Brain microvascular endothelial cell (primary cell): ENCODE measurements around the gene LRRC53.

Experiments
- DNase-seq: peaks from one replicate; pipeline ENCODE4 v3.0.0-alpha.2; 2020
- H3K27ac ChIP-seq: fragments of 250-450 bp; sonication (Bioruptor Pico); 2 replicates; pipeline ENCODE4 v1.5.1; 2020; ENCODE audit warnings: mild to moderate bottlenecking, moderate library complexity
- H3K27me3 ChIP-seq: fragments of 250-450 bp; sonication (Bioruptor Pico); replicated peaks from 2 replicates; pipeline ENCODE4 v1.5.1; 2020; ENCODE audit warnings: mild to moderate bottlenecking
- H3K36me3 ChIP-seq: fragments of 250-450 bp; sonication (Bioruptor Pico); replicated peaks from 2 replicates; pipeline ENCODE4 v1.5.1; 2020; ENCODE audit warnings: mild to moderate bottlenecking
- H3K4me3 ChIP-seq: 2 replicates; pipeline ENCODE4 v1.5.1; 2011; ENCODE audit warnings: low read depth, mild to moderate bottlenecking, control low read depth, low read length, moderate library complexity
- in situ Hi-C: cut with HindIII; loops from 2 replicates; pipeline ENCODE4 v1.10.0; 2017; ENCODE audit warnings: low sequenced_read_pairs, low pct_ligation_motif_present
- TF ChIP-seq, protein P1 (sequence below): IDR thresholded peaks from 2 replicates; pipeline ENCODE4 v1.5.1; 2011; ENCODE audit warnings: low read depth, mild to moderate bottlenecking, moderate library complexity, low read length, control low read depth, inconsistent platforms; ENCODE audit errors: missing control alignments

The LRRC53 gene

DNA sequence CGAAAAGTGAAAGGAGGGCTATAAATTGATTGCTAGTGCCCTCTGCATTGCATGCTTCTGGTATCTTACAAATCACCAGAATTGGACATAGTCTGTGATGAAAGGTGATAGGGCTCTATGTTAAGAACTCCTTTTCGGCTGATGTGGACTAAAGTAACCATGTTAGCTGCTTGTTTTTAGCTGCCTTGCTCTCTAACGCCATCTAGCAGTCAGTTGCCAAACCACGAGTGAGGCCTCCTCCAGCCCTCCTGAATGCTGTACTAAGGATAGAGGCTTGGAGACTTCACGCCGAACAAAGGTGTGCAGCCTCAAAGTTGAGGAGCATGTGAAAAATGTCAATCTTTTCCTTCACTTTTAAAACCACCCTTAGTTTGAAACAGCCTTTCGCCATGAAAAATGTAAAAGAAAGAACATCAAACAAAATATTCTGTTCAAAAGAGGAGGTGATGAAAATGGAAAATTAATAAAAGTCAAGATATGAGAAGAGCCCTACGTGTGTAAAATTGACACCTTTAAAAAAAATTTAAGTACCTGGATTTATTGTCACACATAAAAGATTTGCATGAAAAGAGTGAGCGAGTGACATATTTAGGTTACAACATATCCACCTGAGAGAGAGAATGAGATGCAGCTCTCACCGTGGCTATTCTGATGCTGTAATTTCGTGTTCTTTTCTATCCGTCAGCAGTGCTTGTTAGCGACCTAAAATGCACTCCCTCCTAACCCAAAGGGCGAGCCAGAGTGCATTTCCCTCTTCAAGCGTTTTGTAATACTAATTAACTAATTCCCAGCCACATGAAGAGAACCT is 8.1 kb downstream of the LRRC53 start:
- in situ Hi-C loops = no loop called here
- DNase-seq = peak; percentile 54
- Histone ChIP-seq H3K4me3 (no peak overlapping the region), H3K36me3 (no peaks in the 10 kb centered on the region), H3K27ac (no peak overlapping the region), H3K27me3 (no peaks in the 10 kb centered on the region)
- TF ChIP-seq, protein P1, sequence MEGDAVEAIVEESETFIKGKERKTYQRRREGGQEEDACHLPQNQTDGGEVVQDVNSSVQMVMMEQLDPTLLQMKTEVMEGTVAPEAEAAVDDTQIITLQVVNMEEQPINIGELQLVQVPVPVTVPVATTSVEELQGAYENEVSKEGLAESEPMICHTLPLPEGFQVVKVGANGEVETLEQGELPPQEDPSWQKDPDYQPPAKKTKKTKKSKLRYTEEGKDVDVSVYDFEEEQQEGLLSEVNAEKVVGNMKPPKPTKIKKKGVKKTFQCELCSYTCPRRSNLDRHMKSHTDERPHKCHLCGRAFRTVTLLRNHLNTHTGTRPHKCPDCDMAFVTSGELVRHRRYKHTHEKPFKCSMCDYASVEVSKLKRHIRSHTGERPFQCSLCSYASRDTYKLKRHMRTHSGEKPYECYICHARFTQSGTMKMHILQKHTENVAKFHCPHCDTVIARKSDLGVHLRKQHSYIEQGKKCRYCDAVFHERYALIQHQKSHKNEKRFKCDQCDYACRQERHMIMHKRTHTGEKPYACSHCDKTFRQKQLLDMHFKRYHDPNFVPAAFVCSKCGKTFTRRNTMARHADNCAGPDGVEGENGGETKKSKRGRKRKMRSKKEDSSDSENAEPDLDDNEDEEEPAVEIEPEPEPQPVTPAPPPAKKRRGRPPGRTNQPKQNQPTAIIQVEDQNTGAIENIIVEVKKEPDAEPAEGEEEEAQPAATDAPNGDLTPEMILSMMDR = peak; percentile 91

DNA sequence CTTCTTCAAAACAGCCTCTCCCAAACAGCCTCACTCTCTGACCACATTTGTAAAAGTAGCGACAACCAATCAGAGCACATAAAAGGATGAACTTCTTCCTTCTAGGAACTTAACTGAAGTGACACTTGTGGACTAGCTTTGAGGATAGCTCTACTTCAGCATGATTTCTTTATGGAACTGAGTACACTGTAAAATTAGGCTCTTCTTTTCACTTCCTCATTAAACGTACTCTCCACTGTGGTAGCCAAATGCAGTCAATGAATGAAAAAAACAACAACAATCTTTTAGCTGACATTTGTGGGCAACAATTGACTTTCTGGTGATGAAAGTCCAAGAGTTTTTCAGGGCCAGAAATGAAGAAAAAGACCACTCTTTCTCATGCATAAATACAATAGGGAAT is 9.6 kb downstream of the LRRC53 start:
- in situ Hi-C loops = no loop called here
- no peak overlapping the region for H3K4me3 ChIP-seq
- TF ChIP-seq, protein P1 = no peak
- H3K27me3 ChIP-seq = no peaks in the 10 kb centered on the region
- no peak overlapping the region for H3K27ac ChIP-seq
- DNase-seq = no peak
- H3K36me3 ChIP-seq = no peaks in the 10 kb centered on the region

DNA sequence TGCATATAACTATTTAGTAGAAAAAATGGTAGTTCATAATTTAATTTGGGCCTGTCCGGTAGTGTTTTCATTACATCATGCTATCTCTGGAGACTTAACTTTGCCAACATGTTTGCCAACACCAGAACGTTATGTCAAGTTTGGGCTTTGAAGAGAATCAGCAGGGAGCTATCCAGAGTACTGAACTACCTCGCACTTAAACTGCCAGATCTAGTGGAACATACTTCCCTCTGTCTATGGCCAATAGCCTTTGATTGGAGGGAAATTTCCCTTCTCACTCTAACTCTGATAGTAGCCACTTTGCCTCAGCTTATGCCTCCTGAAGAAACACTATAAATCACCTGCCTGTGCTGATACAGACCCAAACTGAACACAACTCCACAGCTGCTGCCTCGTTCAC is 10.0 kb downstream of the LRRC53 start:
- DNase-seq = peak; percentile 28
- Histone ChIP-seq H3K4me3 (no peak overlapping the region), H3K27ac (no peak overlapping the region), H3K27me3 (no peaks in the 10 kb centered on the region), H3K36me3 (no peaks in the 10 kb centered on the region)
- TF ChIP-seq, protein P1 = no peak
- in situ Hi-C loops = no loop called here

DNA sequence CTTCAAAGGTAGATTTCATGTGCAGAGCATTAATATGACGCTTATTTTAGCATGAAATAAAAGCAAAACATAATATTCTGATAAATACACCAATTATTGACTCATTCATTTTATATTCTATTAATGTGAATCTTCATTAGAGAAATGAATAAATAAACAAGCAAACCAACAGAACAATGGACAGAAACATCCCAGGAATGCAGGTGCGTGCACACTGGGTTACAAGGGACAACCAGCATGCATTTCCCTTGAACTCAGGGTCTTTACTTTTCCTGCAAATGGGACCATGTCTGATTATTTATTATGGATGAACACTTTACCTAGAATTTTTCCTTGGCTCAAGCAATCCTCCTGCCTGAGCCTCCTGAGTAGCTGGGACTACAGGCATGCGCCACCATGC is 13.5 kb downstream of the LRRC53 start:
- no peaks in the 10 kb centered on the region for H3K36me3 ChIP-seq
- no peak for DNase-seq
- TF ChIP-seq, protein P1 = no peak
- H3K27me3 ChIP-seq = no peaks in the 10 kb centered on the region
- in situ Hi-C loops = no loop called here
- H3K4me3 ChIP-seq = no peak overlapping the region
- H3K27ac ChIP-seq = no peak overlapping the region

DNA sequence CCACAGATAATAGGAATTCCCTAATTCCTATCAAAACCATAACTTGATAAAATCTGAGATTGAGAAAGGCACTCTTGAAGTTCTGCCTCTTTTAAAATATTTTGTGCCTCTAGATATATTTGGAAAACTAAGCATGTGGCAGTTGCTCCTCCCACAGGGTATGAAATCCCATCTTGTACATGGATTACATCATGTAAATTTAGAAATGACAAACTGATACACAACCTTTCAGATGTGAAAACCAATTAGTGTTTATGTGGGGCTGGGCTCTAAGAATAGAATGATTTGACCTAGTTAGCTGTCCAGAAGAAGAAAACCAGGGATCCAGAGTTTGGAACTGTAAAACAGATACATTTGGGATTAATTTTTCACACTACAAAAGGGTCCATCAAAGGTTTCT is 15.7 kb downstream of the LRRC53 start:
- no peaks in the 10 kb centered on the region for H3K27me3 ChIP-seq
- in situ Hi-C loops = no loop called here
- no peak overlapping the region for H3K4me3 ChIP-seq
- no peaks in the 10 kb centered on the region for H3K36me3 ChIP-seq
- H3K27ac ChIP-seq = no peak overlapping the region
- TF ChIP-seq, protein P1 = no peak
- DNase-seq = no peak

DNA sequence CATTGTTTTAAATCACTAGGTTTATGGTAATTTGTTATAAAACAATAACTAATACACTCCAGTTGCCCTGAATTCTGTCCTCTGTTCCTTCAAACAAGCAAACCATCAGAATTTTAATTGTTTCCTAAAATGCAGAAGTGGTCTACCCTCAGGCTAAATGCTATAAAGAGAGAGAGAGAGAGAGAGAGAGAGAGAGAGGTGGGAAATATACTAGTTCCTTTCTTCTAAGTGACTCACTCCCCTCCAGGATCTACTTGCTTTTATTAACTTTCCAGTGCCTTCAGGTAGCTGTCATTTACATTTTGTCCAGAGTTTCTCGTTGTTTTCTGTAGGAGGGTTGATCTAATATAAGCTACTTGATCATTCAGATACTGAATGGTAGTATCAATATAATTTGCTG is 26.4 kb downstream of the LRRC53 start:
- no peaks in the 10 kb centered on the region for H3K36me3 ChIP-seq
- in situ Hi-C loops = no loop called here
- no peak overlapping the region for H3K27ac ChIP-seq
- H3K27me3 ChIP-seq = no peaks in the 10 kb centered on the region
- TF ChIP-seq, protein P1 = no peak
- no peak for DNase-seq
- H3K4me3 ChIP-seq = no peak overlapping the region
